DMS153 (cell line): ENCODE measurements around the gene SERPINB3.
"Not testable (repeated sequence)": the region's sequence is repeated elsewhere in the genome, so short reads cannot be mapped to it uniquely, and the experiment has no call there.

Experiments used
- DNase-seq: peaks from one replicate; lab custom pipeline; 2025; lab: John Stamatoyannopoulos, UW

Gene SERPINB3

DNA sequence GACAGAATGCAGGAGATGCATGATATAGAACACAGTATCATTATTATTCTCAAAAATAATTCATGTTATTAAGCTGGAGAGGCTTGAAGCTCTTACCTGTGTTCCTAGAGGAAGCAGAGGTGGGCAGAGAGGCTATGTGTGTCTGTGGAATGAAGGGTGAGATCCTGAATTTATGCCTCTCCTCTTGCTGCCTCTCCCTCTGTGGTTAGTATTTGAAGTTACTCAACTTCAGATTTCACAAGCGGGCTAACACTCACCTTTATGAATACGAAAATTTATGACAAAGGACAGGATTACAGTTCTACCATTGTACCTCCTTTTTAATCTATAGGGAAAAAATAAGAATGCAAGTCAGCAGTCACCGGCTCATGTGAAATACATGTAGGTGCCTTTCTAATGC, at the start of gene SERPINB3:
TSS of gene SERPINB3 (minus strand) at position 144 of the 400 bp plus-strand sequence. CDS start 677 bp downstream, outside the sequence.
- DNase-seq = not testable (repeated sequence)

DNA sequence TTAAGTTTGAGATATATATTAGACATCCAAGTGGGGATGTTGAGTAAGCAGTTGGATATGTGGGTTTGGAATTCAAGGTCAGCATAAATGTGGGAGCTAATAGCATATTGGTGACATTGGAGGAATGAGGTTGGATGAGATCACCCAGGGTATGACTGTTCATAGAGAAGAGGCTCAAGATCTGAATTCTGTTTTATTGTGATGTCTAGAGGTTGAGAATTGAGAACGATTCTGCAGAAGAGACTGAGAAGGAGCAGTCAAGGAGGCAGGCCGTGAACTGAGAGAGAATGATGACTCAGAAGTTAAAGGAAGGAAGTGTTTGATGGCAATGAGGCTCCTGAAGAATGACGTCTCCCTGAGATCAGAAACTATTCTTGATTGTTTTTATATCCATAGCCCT, 47.0 kb upstream of the SERPINB3 start:
- no peak for DNase-seq

DNA sequence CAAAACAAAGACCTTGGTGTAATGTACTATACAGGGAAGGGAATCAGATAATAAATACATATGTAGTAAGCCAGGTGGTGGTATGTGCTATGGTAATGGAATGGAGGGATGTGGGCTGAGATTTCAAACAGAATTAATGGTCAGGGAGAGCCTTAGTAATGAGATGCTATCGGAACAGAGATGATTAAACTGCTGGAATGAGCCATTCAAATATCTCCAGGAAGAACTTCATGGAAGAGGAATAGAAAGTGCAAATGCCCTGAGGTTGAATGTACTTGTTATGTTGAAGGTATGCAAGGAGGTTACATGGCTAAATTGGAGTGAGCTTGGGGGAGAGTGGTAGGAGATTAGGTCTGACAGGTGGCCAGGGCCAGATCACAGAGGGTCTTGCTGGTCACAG, 46.1 kb upstream of the SERPINB3 start:
- DNase-seq = no peak

DNA sequence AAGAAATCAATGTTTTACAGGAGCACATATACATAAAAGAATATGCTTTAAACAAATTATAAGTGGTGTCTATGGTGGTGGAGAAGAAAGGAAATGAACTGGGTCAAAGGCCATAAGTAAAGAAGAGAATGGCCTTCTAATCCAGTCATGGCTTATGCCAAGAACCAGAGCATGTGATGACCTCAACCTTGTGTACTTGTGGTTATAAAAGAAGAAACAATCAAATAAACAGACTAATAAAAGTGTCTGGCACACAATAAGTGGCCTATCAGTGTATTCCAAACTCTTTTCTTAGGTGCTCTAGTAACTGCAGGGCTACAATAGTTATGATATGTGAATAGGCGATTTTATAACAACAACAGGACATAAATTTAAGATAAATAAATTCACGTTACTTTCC, 43.7 kb upstream of the SERPINB3 start:
- DNase-seq = no peak

DNA sequence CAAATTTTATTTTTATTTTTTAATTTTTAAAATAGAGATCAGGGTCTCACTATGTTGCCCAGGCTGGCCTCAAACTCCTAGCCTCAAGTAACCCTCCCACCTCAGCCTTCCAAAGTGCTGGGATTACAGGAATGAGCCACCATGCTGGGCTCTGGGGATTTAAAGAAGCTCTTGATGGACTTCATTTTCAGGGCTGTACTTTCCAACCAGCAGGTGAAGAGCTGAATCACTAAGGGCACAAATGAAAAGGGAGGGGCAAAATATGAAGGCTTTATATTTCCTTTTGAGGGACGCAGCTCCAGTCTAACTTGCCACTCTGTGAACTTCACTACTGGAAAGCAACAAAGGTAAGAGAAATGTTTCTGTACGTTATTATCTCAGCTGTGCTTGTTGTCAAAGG, 41.0 kb upstream of the SERPINB3 start, which contains the start of gene SERPINB11:
TSS of gene SERPINB11 (plus strand) at position 301 of the 400 bp plus-strand sequence. CDS start 7,234 bp downstream, outside the sequence.
- no peak for DNase-seq

DNA sequence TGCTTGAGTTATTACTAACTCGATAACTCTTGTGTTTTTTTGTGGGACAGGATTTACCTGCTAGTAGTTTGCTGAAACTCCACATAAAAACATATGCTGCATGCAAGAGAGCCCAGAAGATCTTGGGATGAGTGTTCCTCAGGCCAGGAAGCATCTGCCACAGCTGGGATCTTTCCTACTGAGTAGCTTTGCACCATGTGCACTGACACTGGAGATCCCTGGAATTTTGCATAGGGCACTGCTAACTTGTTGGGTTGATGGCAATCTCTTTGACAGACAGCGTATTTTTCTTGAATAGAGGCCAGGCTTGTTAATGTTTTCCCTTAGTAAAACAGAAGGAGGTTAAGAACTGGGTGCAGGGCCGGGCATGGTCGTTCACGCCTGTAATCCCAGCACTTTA, 40.3 kb upstream of the SERPINB3 start:
- DNase-seq = no peak

DNA sequence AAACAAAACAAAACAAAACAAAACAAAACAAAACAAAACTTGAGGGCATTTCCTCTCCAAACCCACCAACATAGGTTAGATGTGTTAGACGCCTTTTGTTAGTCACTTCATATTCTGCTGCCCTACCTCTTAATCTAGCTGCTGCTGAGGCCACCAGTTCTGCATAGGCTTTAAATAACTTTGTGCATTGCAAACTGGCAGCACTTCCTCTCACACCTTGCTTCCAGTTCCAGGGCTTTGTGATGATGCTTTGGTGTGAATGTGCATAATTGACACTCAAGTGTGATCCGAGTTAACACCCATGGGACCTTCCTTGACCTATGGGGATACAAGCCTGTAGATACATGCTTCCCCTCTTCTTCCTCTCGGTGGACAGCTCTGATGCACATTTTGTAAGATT, 38.8 kb upstream of the SERPINB3 start:
- DNase-seq = no peak

DNA sequence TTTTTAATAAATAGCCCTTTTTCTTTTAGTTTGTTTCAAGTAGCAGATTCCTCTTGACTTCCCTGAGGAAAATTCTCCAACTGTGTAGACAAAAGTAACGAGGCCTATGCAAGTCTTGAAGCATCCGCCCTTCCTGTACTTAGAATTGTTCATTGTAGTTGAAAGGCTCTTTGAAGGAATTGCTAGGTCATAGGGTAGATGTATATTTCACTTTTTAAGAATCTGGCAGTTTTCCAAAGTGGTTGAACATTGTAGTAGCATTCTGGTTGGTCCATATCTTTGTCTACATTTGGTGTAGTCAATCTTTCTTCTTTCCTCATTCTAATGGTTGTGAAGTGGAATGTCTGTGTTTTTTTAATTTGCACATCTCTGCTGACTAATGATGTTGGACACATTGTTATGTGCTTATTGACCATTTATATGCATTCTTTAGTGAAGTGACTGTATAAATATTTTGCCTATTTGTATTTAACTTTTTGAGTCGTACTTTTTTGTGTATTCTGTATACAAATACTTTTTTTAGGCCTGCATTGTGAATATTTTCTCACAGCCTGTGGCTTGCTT, 35.5 kb upstream of the SERPINB3 start:
- DNase-seq = no peak

DNA sequence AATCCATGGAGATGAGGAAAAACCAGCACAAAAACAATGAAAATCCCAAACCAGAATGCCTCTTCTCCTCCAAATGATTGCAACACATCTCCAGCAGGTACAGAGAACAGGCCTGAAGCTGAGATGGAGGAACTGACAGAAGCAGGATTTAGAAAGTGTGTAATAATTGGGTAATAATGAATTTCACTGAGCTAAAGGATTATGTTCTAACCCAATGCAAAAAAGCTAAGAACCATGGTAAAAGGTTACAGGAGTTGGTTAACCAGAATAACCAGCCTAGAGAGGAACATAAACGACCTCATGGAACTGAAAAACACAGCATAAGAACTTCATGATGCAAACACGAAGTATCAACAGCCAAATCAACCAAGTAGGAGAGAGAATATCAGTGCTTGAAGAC, 27.4 kb upstream of the SERPINB3 start:
- DNase-seq = no peak

DNA sequence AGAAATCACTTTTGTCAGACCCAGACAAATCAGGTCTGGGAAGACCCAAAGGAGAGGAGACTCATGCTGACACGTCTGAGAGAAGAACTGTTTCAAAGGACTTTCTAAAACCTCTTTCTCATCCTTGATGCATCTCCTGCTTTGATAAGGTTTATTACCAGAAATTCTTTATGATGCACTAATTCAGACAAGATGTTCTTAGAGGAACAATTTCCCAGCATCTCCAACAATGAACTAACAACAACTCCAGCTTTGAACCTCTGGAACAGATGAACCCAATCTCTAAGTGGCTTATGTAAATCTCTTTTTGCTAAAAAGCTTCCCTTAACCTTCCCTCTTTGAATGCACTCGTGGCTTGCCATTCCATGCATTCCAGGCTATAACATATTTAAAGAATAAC, 25.2 kb upstream of the SERPINB3 start:
- no peak for DNase-seq

DNA sequence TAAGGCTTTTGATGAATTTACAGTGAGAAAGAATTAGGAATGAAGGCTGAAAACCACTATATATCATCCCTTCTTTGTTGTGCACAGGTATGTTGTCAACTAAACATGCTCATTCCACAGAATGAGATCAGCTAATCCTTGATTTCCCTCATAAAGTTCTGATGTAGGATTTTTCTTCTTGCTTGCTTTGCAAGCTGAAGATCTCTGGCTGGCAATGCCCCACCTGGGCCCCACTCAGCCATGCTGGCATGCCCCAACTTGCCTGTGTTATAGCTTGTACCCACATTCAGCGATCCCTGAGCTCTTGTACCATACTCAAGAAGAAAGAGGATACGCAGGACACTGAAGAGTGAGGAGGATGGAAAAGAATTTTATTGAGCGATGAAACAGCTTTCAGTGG, 23.0 kb upstream of the SERPINB3 start:
- DNase-seq = no peak

DNA sequence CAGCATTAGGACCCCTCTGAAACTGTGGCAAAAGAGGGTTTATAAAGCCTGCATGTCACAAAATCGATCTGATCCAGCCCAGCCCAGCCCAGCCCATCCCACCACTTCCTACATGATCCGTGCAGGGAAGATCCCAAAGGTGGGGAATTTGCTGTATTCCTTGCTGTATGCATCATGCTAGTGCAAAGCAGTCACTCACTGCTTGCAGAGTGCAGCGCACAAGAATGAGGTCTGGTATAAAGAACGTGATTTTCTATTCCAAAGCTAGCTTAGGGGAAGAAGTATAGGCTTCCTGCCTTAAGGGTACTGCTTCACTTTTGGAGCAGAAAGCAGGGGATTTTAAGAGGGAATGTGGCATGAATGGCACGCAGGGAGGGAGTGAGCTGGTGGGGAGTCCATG, 22.2 kb upstream of the SERPINB3 start:
- no peak for DNase-seq

DNA sequence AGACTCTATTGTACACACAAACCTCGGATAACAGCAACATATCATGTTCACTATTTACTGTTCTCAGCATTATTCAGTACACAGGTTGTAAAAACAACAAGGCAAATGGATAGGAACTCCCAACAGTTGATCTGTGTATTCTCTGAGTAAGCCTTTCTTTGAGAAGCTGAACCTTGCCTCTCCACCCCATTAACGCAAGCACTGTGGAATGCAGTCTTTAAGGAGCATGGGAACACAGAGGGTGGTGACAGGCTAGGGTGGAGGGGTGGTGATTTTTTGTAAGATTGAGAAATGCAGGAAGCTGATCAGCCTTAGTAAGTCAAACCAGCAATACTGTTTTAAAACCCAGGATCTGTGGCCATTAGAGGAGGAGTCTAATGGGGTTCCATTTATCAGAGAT, 21.5 kb upstream of the SERPINB3 start:
- no peak for DNase-seq

DNA sequence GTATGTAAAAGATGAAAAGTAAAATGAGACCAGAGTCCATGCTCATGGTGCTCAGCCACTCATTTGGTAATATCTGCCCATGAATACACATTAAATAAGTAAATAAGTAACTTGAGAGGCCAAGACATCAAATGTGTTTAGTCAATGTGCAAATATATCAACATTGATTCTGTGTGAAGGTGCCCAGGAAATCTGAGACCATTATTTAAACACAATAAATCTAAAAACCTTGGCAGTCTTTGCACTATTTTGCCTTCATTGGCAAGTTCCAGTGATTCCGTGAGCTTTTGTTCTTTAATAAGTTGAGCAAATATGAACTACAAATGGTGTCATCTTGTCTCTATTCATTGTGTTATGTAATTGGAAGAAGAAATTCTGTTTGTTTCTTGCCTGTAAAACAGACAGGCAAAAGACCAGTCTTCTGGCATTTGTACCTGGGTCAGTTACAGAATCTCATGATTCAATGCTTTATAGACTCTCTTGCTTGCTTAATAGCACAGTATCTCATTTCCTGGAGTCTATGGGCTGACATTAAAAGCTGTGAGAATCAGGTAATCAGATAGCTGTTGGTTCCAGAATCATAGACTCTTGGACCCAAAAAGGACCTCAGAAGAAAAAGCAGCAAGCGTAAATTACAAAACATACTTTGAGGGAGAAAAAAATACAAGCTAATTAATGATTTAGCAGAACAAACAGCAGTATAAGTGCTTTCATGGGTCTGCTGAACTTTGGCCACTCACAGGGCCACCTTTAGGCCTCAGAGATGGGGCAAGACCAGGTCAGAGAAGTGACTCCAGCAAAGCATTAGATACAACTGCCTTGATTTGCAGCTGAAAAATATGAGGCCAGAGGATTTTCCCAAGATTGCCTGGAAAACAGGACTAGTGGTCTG, 20.0 kb upstream of the SERPINB3 start:
- DNase-seq = peak; percentile 46

DNA sequence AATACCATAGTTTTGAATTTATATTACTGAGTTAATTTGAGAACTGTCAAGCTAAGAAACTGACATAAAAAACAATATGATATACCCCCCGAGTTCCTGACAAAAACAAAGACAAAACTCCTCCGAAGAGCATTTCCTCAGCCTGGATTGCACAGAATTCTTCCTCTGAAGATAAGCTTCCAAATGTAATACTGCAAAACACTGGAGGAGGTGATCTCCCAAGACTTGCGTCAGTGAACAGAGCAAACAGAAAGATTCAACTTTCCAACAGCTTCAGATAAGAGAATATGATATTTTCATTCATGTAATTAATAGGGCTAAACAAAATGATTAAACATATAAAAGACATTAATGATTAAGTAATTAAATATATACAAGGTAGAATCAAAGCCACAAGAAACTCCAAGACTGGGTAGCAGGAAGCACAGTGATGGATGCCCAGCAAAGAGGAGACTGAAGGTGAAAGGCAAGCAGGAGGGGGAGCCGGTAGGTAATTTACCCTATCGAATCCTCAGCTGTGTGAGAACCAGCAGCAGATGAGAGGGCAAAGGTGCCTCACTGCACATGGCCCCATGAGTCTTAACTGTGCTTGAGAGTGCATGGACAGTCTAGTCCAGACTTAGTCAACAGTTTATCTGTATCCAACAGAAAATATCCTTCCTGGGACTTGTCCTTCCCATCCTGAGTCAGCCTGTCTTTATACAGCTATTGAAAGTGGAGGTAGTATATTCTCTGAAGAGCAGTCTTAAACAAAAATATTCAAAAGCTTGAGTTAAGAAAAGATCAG, 18.3 kb upstream of the SERPINB3 start:
- no peak for DNase-seq

DNA sequence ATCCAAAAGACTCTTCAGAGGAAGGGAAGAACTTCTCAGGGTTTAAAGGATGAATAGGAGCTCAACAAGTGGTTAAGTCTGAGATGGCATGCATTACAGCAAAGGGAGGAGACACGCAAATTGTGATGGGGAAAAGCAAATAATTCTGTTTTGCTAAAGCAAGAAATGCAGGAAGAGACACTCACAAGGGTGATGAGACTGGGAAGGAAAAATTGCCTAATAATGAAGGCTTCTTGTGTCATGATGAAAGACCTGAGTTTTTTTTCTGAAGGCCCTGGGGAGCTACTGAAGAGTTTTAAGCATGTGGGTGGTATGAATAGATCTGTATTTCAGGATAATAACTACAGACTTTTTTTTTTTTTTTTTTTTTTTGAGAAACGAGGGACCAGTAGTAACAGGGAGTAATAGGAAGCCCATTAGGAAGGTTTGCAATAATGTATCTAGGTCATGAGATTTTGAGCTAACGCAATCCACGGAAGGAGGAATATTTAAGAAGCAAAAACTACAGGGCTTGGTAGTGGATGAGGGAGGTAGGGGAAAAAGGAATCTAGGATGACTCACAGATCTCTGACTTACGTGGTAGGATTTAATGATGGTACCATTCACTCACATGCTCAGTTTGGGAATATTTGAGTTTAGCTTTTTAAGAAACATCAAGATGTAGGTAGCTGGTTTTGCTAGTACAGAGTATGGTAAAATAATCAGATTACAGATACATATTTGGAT, 16.0 kb upstream of the SERPINB3 start:
- DNase-seq = no peak

DNA sequence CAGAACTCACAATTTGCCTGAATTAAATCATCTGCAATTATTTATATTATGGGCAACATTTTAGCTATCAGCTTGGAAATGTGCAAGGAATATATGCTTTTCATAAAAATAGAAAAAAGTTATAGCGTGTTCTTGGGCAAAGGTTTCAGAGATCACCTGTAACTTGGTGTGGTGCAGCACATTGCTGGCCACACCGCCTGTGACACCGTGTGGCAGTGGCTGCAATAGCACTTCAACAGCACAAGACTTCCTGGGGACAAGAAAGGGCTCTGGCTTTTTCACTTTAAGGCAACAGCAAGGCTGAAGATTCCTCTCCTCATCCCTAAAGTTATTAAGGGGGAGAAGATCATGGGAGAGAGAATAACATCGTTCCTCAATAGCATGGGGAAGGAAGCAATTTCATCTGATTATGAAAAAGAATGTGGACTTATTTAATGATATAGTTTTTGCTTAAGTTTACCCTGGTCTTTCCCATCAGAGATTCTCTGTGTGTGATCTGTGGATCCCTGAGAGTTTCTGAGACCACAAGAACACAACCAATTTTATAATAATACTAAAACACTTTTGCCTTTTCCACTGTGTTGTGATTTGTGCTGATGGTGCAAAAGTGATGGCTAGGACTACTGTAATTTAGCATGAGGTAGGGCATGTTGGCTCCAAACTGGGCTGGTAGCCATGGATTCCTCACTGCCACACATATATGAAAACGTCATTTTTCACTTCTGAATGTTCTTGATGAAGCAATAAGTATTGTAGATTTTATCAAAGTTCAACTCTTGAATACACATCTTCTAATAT, 15.0 kb upstream of the SERPINB3 start:
- DNase-seq = no peak

DNA sequence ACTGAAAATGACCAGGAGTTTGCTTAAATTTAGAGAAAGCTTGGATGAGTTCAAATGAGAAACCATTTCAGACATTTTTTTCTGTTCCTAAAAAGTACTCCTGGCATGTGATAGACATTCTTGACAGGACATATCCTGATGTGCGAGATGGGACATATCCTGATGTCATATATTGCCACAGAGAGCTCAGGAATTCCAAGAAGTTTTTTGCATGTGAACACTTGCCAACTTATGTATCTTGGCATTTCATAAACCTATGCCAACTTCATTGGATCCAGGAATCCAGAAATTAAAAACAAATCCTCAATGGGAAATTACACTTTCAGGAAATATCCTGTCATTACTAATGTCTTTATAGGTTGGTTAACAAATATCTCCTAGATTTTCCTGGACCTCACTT, 2.9 kb upstream of the SERPINB3 start:
- DNase-seq = no peak

DNA sequence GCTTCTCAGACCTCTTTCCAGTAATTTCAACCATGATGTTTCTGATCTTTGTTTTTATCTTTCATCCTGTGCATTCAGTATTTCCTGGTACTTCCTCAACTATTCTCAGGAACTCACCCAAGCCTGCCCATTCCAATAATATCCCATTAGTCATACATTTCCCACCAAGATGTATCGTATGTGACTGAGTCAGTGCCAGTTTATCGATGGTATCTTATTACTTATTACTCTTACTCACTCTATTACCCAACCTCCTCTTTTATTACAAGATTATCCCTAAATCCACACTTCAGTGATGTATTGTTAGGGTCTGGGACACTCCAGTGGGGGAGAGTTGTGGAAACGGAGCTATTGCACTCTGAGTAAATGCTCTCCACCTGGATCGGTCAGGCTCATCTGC, 2.8 kb downstream of the SERPINB3 start:
- DNase-seq = not testable (repeated sequence)

DNA sequence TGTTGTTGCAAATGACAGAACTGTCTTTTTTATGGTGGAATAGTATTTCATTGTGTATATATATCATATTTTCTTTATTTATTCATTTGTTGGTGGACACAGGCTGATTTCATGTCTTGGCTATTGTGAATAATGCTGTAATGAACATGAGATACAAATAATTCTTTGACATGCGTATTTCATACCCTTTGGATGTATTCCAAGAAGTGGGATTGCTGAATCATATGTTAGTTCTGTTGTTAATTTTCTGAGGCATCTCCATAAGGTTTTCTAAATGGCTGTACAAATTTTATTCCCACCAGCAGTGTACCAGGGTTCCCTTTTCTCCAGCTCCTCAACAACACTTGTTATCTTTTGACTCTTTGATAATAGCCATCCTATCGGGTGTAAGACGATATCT, 11.4 kb downstream of the SERPINB3 start:
- not testable (repeated sequence) for DNase-seq

DNA sequence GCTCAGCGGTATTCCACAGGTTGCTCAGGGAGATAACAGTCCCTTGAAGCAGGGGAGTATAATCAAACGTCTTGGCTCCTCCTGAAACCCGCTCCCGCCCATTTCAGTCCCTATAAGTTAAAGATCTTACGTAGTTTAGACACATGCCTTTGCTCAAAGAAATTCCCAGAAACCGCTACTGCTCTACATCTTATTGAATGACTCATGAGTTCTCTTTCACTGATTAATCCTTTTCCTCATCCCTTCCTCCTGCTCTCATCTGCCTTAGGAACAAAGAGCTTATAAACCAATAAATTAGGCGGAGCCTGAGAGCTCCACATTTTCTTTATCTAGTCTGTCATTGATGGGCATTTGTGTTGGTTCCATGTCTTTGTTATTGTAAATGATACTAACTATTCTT, 13.5 kb downstream of the SERPINB3 start:
- no peak for DNase-seq
